Measurements from ENCODE around the gene FCHSD2.

DNA sequence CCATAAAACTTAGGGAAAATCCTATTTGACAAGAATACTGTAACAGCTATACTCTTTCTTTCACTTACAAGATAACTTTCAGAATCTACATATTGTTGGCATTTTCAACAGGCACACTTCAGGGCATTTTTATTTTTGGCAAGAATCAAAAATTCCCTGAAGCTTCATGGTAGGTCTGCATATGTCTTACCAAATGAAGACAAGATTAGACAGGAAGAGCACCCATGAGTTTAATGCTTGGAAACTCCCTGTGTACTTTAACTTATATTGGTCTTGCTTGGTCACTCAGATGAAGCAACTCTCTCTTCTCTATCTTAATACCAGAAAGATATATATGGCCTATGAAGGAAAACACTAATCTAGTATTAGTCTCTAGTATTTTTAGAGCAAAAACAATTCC, 190.2 kb downstream of the FCHSD2 start:
- TF ChIP-seq, protein P1, sequence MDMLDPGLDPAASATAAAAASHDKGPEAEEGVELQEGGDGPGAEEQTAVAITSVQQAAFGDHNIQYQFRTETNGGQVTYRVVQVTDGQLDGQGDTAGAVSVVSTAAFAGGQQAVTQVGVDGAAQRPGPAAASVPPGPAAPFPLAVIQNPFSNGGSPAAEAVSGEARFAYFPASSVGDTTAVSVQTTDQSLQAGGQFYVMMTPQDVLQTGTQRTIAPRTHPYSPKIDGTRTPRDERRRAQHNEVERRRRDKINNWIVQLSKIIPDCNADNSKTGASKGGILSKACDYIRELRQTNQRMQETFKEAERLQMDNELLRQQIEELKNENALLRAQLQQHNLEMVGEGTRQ (IDR thresholded peaks at IDR 0.05; ENCODE audit: low read length), result no peak
- TF ChIP-seq HDAC6 (IDR thresholded peaks at IDR 0.05; ENCODE audit: low read depth, low read length) (no peak), POLR2A (IDR thresholded peaks at IDR 0.05; ENCODE audit: control extremely low read depth in 1 of 2, low read depth in 2 of 2, low read length in 2 of 2) (no peak), CTCF (IDR thresholded peaks at IDR 0.05; ENCODE audit: control extremely low read depth in 1 of 3, insufficient read depth in 1 of 3, low read depth in 1 of 3, low read length in 3 of 3) (no peak), ZNF274 (IDR thresholded peaks at IDR 0.05; ENCODE audit: borderline replicate concordance, extremely low read depth, low read length) (no peak), MAX (IDR thresholded peaks at IDR 0.05) (no peak), YY1 (IDR thresholded peaks at IDR 0.05; ENCODE audit: low read depth, low read length) (no peak)
